BE2C (cell line): ENCODE results near the gene ATOH8.

ENCODE experiments used
- DNase-seq: peaks from one replicate; pipeline ENCODE4 v3.0.0-alpha.2; 2020
- H3K27me3 ChIP-seq: fragments of 250-450 bp; sonication (Bioruptor Pico); 2 replicates; pipeline ENCODE4 v1.5.1; 2020; ENCODE audit warnings: mild to moderate bottlenecking
- H3K36me3 ChIP-seq: fragments of 250-450 bp; sonication (Bioruptor Pico); 2 replicates; pipeline ENCODE4 v1.5.1; 2020; ENCODE audit warnings: mild to moderate bottlenecking
- H3K4me1 ChIP-seq: fragments of 250-450 bp; sonication (Bioruptor Pico); 2 replicates; pipeline ENCODE4 v1.5.1; 2020
- H3K4me3 ChIP-seq: 2 replicates; pipeline ENCODE4 v1.5.1; 2011; ENCODE audit warnings: low read depth, low read length
- H3K9me3 ChIP-seq: fragments of 250-450 bp; sonication (Bioruptor Pico); 2 replicates; pipeline ENCODE4 v1.5.1; 2020
- CTCF ChIP-seq: IDR thresholded peaks from 2 replicates; pipeline ENCODE4 v1.5.1; 2012; ENCODE audit warnings: mild to moderate bottlenecking, low read depth, low read length

ATOH8 gene

GRCh38 chr2:85761512-85761944 lies 7.7 kb downstream of the ATOH8 start:
- Histone ChIP-seq H3K9me3 (no peaks in the 10 kb centered on the region), H3K4me1 (peaks cover 19% of the 10 kb centered on the region), H3K27me3 (no peaks in the 10 kb centered on the region), H3K4me3 (no peak overlapping the region), H3K36me3 (peaks cover 7% of the 10 kb centered on the region; the same call in 1 of the 2 replicates)
- TF ChIP-seq CTCF, result no peak
- DNase-seq, result no peak

GRCh38 chr2:85761946-85762345 lies 8.2 kb downstream of the ATOH8 start:
- no peaks in the 10 kb centered on the region for H3K9me3 ChIP-seq
- peaks cover 7% of the 10 kb centered on the region; the same call in 1 of the 2 replicates for H3K36me3 ChIP-seq
- peaks cover 19% of the 10 kb centered on the region for H3K4me1 ChIP-seq
- TF ChIP-seq CTCF, result no peak
- no peak for DNase-seq
- no peak overlapping the region for H3K4me3 ChIP-seq
- H3K27me3 ChIP-seq, result no peaks in the 10 kb centered on the region

- no peak overlapping the region for H3K4me3 ChIP-seq
- no peaks in the 10 kb centered on the region for H3K9me3 ChIP-seq
- H3K4me1 ChIP-seq, result peaks cover 22% of the 10 kb centered on the region
- H3K36me3 ChIP-seq, result peaks cover 7% of the 10 kb centered on the region; the same call in 1 of the 2 replicates
- H3K27me3 ChIP-seq, result no peaks in the 10 kb centered on the region
- TF ChIP-seq CTCF, result no peak
- DNase-seq, result no peak
Observed at GRCh38 chr2:85763132-85763531, 9.3 kb downstream of the ATOH8 start.

GRCh38 chr2:85763831-85764230 lies 10.0 kb downstream of the ATOH8 start:
- DNase-seq, result no peak
- Histone ChIP-seq H3K36me3 (peaks cover 7% of the 10 kb centered on the region; the same call in 1 of the 2 replicates), H3K27me3 (no peaks in the 10 kb centered on the region), H3K9me3 (no peaks in the 10 kb centered on the region), H3K4me1 (peaks cover 22% of the 10 kb centered on the region), H3K4me3 (no peak overlapping the region)
- TF ChIP-seq CTCF, result no peak

GRCh38 chr2:85765081-85765731 lies 11.4 kb downstream of the ATOH8 start:
- H3K9me3 ChIP-seq, result no peaks in the 10 kb centered on the region
- H3K4me3 ChIP-seq, result no peak overlapping the region
- no peaks in the 10 kb centered on the region for H3K27me3 ChIP-seq
- no peak for TF ChIP-seq CTCF
- H3K36me3 ChIP-seq, result peaks cover 7% of the 10 kb centered on the region; the same call in 1 of the 2 replicates
- no peak for DNase-seq
- H3K4me1 ChIP-seq, result peaks cover 27% of the 10 kb centered on the region

- Histone ChIP-seq H3K36me3 (peaks cover 7% of the 10 kb centered on the region; the same call in 1 of the 2 replicates), H3K4me1 (peaks cover 37% of the 10 kb centered on the region), H3K4me3 (no peak overlapping the region), H3K27me3 (no peaks in the 10 kb centered on the region), H3K9me3 (no peaks in the 10 kb centered on the region)
- no peak for DNase-seq
- no peak for TF ChIP-seq CTCF
Observed at GRCh38 chr2:85766229-85766628, 12.4 kb downstream of the ATOH8 start.
